ENCODE measurements around the gene PALS2.

DNA sequence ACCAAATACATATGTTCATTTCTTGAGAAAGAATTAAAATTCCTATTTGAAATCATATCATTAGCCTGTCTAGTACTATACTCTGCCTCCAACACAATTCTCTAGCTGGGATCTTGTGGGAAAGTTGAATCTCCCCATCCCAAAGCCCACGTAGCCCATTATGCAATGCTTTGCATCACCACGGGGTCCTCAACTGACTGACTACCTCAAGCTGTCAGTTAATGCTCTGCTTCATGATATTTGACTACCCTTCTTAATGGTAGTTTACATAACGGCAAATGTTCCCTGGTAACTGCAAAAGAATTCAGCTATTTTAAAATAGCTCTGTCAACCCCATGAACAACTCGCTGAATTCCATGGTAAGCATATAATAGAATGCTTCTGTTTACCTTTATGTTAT lies 23.3 kb upstream of the PALS2 start:
- TF ChIP-seq, protein P1, sequence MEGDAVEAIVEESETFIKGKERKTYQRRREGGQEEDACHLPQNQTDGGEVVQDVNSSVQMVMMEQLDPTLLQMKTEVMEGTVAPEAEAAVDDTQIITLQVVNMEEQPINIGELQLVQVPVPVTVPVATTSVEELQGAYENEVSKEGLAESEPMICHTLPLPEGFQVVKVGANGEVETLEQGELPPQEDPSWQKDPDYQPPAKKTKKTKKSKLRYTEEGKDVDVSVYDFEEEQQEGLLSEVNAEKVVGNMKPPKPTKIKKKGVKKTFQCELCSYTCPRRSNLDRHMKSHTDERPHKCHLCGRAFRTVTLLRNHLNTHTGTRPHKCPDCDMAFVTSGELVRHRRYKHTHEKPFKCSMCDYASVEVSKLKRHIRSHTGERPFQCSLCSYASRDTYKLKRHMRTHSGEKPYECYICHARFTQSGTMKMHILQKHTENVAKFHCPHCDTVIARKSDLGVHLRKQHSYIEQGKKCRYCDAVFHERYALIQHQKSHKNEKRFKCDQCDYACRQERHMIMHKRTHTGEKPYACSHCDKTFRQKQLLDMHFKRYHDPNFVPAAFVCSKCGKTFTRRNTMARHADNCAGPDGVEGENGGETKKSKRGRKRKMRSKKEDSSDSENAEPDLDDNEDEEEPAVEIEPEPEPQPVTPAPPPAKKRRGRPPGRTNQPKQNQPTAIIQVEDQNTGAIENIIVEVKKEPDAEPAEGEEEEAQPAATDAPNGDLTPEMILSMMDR (IDR thresholded peaks at IDR 0.05 in 2 of 3, conservative IDR thresholded peaks at IDR 0.05 in 1 of 3; ENCODE audit: insufficient read depth in 2 of 3, low read depth in 1 of 3, low read length in 3 of 3) = no peak
- TF ChIP-seq, protein P2, sequence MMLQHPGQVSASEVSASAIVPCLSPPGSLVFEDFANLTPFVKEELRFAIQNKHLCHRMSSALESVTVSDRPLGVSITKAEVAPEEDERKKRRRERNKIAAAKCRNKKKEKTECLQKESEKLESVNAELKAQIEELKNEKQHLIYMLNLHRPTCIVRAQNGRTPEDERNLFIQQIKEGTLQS (IDR thresholded peaks at IDR 0.05) = no peak
- TF ChIP-seq, protein P2 (CRISPR knock-in tag; conservative IDR thresholded peaks at IDR 0.05) = no peak
- TF ChIP-seq FOXP1 (CRISPR knock-in tag; IDR thresholded peaks at IDR 0.05) (no peak), PPARD (CRISPR knock-in tag; IDR thresholded peaks at IDR 0.05) (no peak), TRIM24 (IDR thresholded peaks at IDR 0.05) (no peak), HMG20B (CRISPR knock-in tag; IDR thresholded peaks at IDR 0.05) (no peak), ZNF699 (CRISPR knock-in tag; IDR thresholded peaks at IDR 0.05; ENCODE audit: insufficient replicate concordance) (no peak), POLR2A (conservative IDR thresholded peaks at IDR 0.05) (no peak)
- TF ChIP-seq, protein P3, sequence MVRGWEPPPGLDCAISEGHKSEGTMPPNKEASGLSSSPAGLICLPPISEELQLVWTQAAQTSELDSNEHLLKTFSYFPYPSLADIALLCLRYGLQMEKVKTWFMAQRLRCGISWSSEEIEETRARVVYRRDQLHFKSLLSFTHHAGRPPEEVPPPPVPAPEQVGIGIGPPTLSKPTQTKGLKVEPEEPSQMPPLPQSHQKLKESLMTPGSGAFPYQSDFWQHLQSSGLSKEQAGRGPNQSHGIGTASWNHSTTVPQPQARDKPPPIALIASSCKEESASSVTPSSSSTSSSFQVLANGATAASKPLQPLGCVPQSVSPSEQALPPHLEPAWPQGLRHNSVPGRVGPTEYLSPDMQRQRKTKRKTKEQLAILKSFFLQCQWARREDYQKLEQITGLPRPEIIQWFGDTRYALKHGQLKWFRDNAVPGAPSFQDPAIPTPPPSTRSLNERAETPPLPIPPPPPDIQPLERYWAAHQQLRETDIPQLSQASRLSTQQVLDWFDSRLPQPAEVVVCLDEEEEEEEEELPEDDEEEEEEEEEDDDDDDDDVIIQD (CRISPR knock-in tag; IDR thresholded peaks at IDR 0.05) = no peak
